A549 treated with AZD2906 at 1 μM for 4 hours (cell line): ENCODE results near the gene RGS11. TPM values are rescaled to one million over a fixed set of nuclear protein-coding genes. Genes with fewer than 3 reads are reported as not detected.

Experiments used
- total RNA-seq: library from RNA; stranded (reverse); fragments of 200-300 nt; extraction: Qiagen RNA extraction; gene quantifications from 5 replicates; pipeline ENCODE4 v1.2.3, GENCODE V29; 2022

The RGS11 gene
- total RNA-seq, result 2.9 to 4.9 TPM (median 4.4 TPM) in 5 replicates

GRCh38 chr16:275786-276232 lies at the start of gene RGS11:
RGS11 (minus strand) TSS chr16:275944; CDS start chr16:275911, 33 bp downstream.

GRCh38 chr16:283033-283805 lies 7.5 kb upstream of the RGS11 start, which contains the start of gene PDIA2:
PDIA2 (plus strand) TSS chr16:283164; CDS start chr16:283170, 6 bp downstream.

GRCh38 chr16:280552-280951 lies 4.8 kb upstream of the RGS11 start, which contains the start of gene ARHGDIG:
ARHGDIG (plus strand) TSS chr16:280591; CDS start chr16:280681, 90 bp downstream.

GRCh38 chr16:234468-235305 lies 41.1 kb downstream of the RGS11 start, which contains the start of gene FAM234A:
FAM234A (plus strand) TSS chr16:234821; CDS start chr16:254414, 19,593 bp downstream.

GRCh38 chr16:228852-229730 lies 46.7 kb downstream of the RGS11 start, which contains the start of gene LUC7L:
LUC7L (minus strand) TSS chr16:229449; CDS start chr16:229339, 110 bp downstream.

Other genes with a start within 250 kb of the RGS11 start
- 31.2 to 36.0 TPM (median 35.2 TPM) in 5 replicates for gene POLR3K, start 222.3 kb downstream of the RGS11 start, total RNA-seq
- gene SNRNP25, start 222.1 kb downstream of the RGS11 start, total RNA-seq, result 58.6 to 78.9 TPM (median 71.2 TPM) in 5 replicates
- 18.9 to 30.3 TPM (median 28.2 TPM) in 5 replicates for gene RHBDF1, start 203.3 kb downstream of the RGS11 start, total RNA-seq
- gene MPG, start 197.7 kb downstream of the RGS11 start, total RNA-seq, result 61.1 to 77.6 TPM (median 76.5 TPM) in 5 replicates
- 20.2 to 30.1 TPM (median 27.5 TPM) in 5 replicates for gene NPRL3, start 137.3 kb downstream of the RGS11 start, total RNA-seq
- 0.10 TPM in 1 of 5 replicates, not detected in the others for gene HBZ, start 123.3 kb downstream of the RGS11 start, total RNA-seq
- gene HBM, start 110.0 kb downstream of the RGS11 start, total RNA-seq, result not detected in 5 replicates
- gene HBA2, start 103.1 kb downstream of the RGS11 start, total RNA-seq, result 0.45 to 0.62 TPM in 2 of 5 replicates, not detected in the others
- 1.1 to 2.4 TPM (median 1.8 TPM) in 5 replicates for gene HBA1, start 99.3 kb downstream of the RGS11 start, total RNA-seq
- gene HBQ1, start 95.5 kb downstream of the RGS11 start, total RNA-seq, result 4.5 to 8.0 TPM (median 7.3 TPM) in 5 replicates
- 40.3 to 50.6 TPM (median 43.6 TPM) in 5 replicates for gene LUC7L, start 46.5 kb downstream of the RGS11 start, total RNA-seq
- gene FAM234A, start 41.1 kb downstream of the RGS11 start, total RNA-seq, result 43.7 to 49.1 TPM (median 49.0 TPM) in 5 replicates
- gene ARHGDIG, start 4.6 kb upstream of the RGS11 start, total RNA-seq, result 2.0 to 3.1 TPM (median 2.7 TPM) in 5 replicates
- gene PDIA2, start 7.2 kb upstream of the RGS11 start, total RNA-seq, result 0.15 to 0.50 TPM (median 0.31 TPM) in 5 replicates
- gene AXIN1, start 76.8 kb upstream of the RGS11 start, total RNA-seq, result 28.7 to 33.3 TPM (median 32.1 TPM) in 5 replicates
- gene MRPL28, start 94.6 kb upstream of the RGS11 start, total RNA-seq, result 120 to 138 TPM (median 130 TPM) in 5 replicates
- 27.1 to 40.0 TPM (median 35.2 TPM) in 5 replicates for gene PGAP6, start 106.0 kb upstream of the RGS11 start, total RNA-seq
- gene NME4, start 121.3 kb upstream of the RGS11 start, total RNA-seq, result 264 to 457 TPM (median 451 TPM) in 5 replicates
- 21.4 to 30.7 TPM (median 29.9 TPM) in 5 replicates for gene DECR2, start 125.9 kb upstream of the RGS11 start, total RNA-seq
- gene RAB11FIP3, start 149.7 kb upstream of the RGS11 start, total RNA-seq, result 26.2 to 32.4 TPM (median 28.4 TPM) in 5 replicates